KMS-11 (cell line): Measurements from ENCODE around the gene PRR12.

Experiments
- H2AFZ ChIP-seq: fragments of 200-600 bp; sonication (generic); 2 replicates; pipeline ENCODE4 v1.6.1; 2016; ENCODE audit warnings: antibody characterized with exemption, mixed run types, low read depth
- H3K27ac ChIP-seq: fragments of 200-600 bp; sonication (generic); 2 replicates; pipeline ENCODE4 v1.6.1; 2016; ENCODE audit warnings: mild to moderate bottlenecking, mixed run types
- H3K27me3 ChIP-seq: fragments of 200-600 bp; sonication (generic); 2 replicates; pipeline ENCODE4 v1.6.1; 2017; ENCODE audit warnings: mild to moderate bottlenecking, low read depth, mixed run types, moderate library complexity; ENCODE audit not compliant: insufficient read depth
- H3K36me3 ChIP-seq: fragments of 200-600 bp; sonication (generic); 2 replicates; pipeline ENCODE4 v1.6.1; 2017; ENCODE audit warnings: mild to moderate bottlenecking, mixed run types; ENCODE audit not compliant: insufficient read depth
- H3K4me1 ChIP-seq: fragments of 200-600 bp; sonication (generic); 2 replicates; pipeline ENCODE4 v1.6.1; 2016; ENCODE audit warnings: mild to moderate bottlenecking, low read depth, mixed run types; ENCODE audit not compliant: poor library complexity, severe bottlenecking
- H3K4me2 ChIP-seq: fragments of 200-600 bp; sonication (generic); 2 replicates; pipeline ENCODE4 v1.7.0; 2016; ENCODE audit warnings: mild to moderate bottlenecking, mixed run types
- H3K4me3 ChIP-seq: fragments of 200-600 bp; sonication (generic); IDR thresholded peaks from 2 replicates; pipeline ENCODE4 v1.6.1; 2017; ENCODE audit warnings: low read depth, low read length, mixed read lengths; ENCODE audit not compliant: insufficient read depth
- H3K79me2 ChIP-seq: fragments of 200-600 bp; sonication (generic); 2 replicates; pipeline ENCODE4 v1.6.1; 2016; ENCODE audit warnings: low read depth, mixed run types; ENCODE audit not compliant: insufficient read depth
- H3K9ac ChIP-seq: fragments of 200-600 bp; sonication (generic); 2 replicates; pipeline ENCODE4 v1.6.1; 2016; ENCODE audit warnings: mild to moderate bottlenecking, mixed run types
- H4K20me1 ChIP-seq: fragments of 200-600 bp; sonication (generic); 2 replicates; pipeline ENCODE4 v1.6.1; 2016; ENCODE audit warnings: mild to moderate bottlenecking, mixed run types; ENCODE audit not compliant: insufficient read depth
- TF ChIP-seq, protein P1 (sequence below): fragments of 200-600 bp; sonication (generic); conservative IDR thresholded peaks from 2 replicates; pipeline ENCODE4 v1.6.1; 2017; ENCODE audit warnings: low read depth, mild to moderate bottlenecking, antibody characterized with exemption, low read length, moderate library complexity, mixed read lengths

PRR12 gene

DNA sequence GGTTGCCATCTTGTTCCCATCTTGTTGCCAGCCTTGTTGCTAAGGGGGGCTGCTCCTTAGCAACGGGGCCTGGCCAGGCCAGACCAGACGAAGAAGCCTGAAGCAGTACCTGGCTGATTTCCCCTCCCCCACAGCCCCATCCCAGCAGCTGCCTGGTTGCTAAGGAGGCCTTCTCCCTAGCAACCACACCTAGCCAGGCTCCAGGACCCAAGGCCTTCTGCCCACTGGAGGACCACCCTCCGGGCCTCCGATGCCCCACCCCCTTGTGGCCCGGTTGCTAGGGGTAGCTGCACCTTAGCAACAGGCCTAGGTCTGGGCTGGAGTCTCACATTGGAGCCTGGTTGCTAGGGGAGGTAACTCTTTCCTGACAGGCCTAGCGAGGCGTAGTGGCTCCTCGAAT lies 6.0 kb upstream of the PRR12 start:
- Histone ChIP-seq H4K20me1 (no peaks in the 10 kb centered on the region), H3K79me2 (peaks cover under 1% of the 10 kb centered on the region; the same call in 1 of the 2 replicates), H3K27me3 (no peaks in the 10 kb centered on the region), H2AFZ (no peak overlapping the region), H3K4me2 (no peak overlapping the region), H3K4me1 (peaks cover 27% of the 10 kb centered on the region), H3K36me3 (no peaks in the 10 kb centered on the region), H3K9ac (no peak overlapping the region), H3K4me3 (no peak overlapping the region), H3K27ac (no peak overlapping the region)
- TF ChIP-seq, protein P1, sequence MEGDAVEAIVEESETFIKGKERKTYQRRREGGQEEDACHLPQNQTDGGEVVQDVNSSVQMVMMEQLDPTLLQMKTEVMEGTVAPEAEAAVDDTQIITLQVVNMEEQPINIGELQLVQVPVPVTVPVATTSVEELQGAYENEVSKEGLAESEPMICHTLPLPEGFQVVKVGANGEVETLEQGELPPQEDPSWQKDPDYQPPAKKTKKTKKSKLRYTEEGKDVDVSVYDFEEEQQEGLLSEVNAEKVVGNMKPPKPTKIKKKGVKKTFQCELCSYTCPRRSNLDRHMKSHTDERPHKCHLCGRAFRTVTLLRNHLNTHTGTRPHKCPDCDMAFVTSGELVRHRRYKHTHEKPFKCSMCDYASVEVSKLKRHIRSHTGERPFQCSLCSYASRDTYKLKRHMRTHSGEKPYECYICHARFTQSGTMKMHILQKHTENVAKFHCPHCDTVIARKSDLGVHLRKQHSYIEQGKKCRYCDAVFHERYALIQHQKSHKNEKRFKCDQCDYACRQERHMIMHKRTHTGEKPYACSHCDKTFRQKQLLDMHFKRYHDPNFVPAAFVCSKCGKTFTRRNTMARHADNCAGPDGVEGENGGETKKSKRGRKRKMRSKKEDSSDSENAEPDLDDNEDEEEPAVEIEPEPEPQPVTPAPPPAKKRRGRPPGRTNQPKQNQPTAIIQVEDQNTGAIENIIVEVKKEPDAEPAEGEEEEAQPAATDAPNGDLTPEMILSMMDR = no peak

DNA sequence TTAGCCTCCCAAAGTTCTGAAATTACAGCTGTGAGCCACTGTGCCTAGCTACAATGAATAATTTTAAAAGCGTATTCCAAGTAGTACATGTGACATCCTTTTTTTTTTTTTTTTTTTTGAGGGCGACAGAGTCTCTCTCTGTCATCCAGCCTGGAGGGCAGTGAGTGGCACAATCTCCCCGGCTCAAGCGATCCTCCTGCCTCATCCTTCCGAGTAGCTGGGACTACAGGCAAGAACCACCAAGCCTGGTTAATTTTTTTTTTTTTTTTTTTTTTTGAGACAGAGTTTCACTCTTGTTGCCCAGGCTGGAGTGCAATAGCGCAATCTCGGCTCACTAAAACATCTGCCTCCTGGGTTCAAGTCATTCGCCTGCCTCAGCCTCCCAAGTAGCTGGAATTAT lies 3.8 kb upstream of the PRR12 start:
- H3K27me3 ChIP-seq = no peaks in the 10 kb centered on the region
- H3K9ac ChIP-seq = no peak overlapping the region
- peaks cover 7% of the 10 kb centered on the region; the same call in 1 of the 2 replicates for H3K79me2 ChIP-seq
- H2AFZ ChIP-seq = no peak overlapping the region
- H3K4me3 ChIP-seq = no peak overlapping the region
- no peak overlapping the region for H3K4me2 ChIP-seq
- TF ChIP-seq, protein P1 = no peak
- no peaks in the 10 kb centered on the region for H3K36me3 ChIP-seq
- H4K20me1 ChIP-seq = no peaks in the 10 kb centered on the region
- H3K27ac ChIP-seq = no peak overlapping the region
- peaks cover 22% of the 10 kb centered on the region for H3K4me1 ChIP-seq

DNA sequence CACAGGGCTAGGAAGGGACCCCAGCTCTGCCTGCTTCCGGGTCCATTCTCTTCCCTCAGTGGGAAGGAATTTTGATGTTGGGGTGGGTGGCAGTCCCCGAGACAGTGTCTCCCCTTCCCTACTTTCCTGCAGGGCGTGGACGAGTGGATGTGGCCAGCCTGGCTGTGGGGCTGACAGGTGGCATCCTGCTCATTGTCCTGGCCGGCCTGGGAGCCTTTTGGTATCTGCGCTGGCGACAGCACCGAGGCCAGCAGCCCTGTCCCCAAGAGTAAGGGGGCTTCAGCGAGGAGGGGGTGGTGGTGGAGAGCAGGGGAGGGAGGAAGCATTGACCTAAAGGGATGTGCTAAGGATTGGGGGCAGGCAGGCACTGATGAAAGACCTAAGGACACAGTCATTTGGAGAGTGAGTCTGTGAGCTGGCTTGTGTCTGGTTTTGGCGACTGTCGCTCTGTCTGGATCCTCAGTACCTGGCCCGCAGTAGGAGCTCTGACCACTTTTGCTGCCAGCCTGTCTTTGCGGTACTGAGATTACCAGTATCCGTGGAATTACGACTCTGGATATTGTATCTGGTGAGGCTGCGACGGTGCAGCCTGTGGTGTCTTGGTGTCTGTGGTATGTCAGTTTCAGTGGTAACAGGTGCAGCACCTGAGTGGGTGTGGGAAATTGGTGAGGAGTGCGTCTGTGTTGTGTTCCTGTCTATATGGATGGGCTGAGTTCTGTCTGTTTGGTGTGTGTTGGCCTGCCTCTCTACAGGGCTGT lies 2.4 kb upstream of the PRR12 start:
- TF ChIP-seq, protein P1 = no peak
- Histone ChIP-seq H4K20me1 (no peaks in the 10 kb centered on the region), H3K4me3 (no peak overlapping the region), H3K36me3 (no peaks in the 10 kb centered on the region), H3K4me1 (peaks cover 26% of the 10 kb centered on the region), H2AFZ (peak overlapping the region; percentile 20; the same call in 1 of the 2 replicates), H3K79me2 (peaks cover 18% of the 10 kb centered on the region; the same call in 1 of the 2 replicates), H3K9ac (no peak overlapping the region), H3K4me2 (peak overlapping the region; percentile 37), H3K27ac (peak overlapping the region; percentile 19; the same call in 1 of the 2 replicates), H3K27me3 (no peaks in the 10 kb centered on the region)

DNA sequence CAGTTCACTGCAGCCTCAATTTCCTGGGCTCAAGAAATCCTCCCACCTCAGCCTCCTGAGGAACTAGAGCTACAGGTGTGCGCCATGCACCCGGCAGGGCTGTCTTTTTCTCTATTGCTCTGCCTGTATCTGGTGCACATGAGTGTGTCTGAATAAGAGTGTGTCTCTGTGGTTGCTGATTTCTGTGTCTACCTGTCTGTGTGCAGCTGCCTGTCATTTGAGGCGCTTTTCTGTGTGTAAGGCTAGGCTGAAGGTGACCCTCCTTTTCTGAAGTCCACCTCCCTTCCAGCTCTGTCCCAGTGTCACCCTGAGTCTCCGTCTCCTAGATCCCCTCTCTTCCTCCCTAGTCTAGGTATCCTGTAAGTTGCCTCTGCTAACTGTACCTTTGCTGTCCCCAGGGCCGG lies 1.5 kb upstream of the PRR12 start:
- Histone ChIP-seq H4K20me1 (no peaks in the 10 kb centered on the region), H3K4me3 (no peak overlapping the region), H3K36me3 (no peaks in the 10 kb centered on the region), H3K79me2 (peaks cover 18% of the 10 kb centered on the region; the same call in 1 of the 2 replicates), H3K4me1 (peaks cover 32% of the 10 kb centered on the region), H3K4me2 (peak overlapping the region; percentile 37; the same call in 1 of the 2 replicates), H2AFZ (no peak overlapping the region), H3K27me3 (no peaks in the 10 kb centered on the region), H3K27ac (no peak overlapping the region), H3K9ac (no peak overlapping the region)
- TF ChIP-seq, protein P1 = no peak
